Smooth muscle cell (in vitro differentiated cells): ENCODE measurements around the gene ELN. TPM values are rescaled to one million over a fixed set of nuclear protein-coding genes. Genes with fewer than 3 reads are reported as not detected.

Experiments
- DNase-seq: peaks from one replicate; lab custom pipeline; 2025; ENCODE audit not compliant: unreplicated experiment; lab: John Stamatoyannopoulos, UW
- H2AFZ ChIP-seq: fragments of 200-600 bp; sonication (generic); 2 replicates; pipeline ENCODE4 v1.6.0; 2016; ENCODE audit warnings: antibody characterized with exemption, low read depth, mild to moderate bottlenecking
- H3F3A ChIP-seq: fragments of 200-600 bp; sonication (generic); 2 replicates; pipeline ENCODE4 v1.6.0; 2017; ENCODE audit warnings: antibody characterized with exemption, low read depth
- H3K27ac ChIP-seq: fragments of 200-600 bp; sonication (generic); 2 replicates; pipeline ENCODE4 v1.5.1; 2016; ENCODE audit warnings: low read depth, mild to moderate bottlenecking
- H3K27me3 ChIP-seq: fragments of 200-600 bp; sonication (generic); 2 replicates; pipeline ENCODE4 v1.6.1; 2016; ENCODE audit warnings: low read depth, mild to moderate bottlenecking
- H3K36me3 ChIP-seq: fragments of 200-600 bp; sonication (generic); 2 replicates; pipeline ENCODE4 v1.5.1; 2016; ENCODE audit warnings: low read depth
- H3K4me1 ChIP-seq: fragments of 200-600 bp; sonication (generic); 2 replicates; pipeline ENCODE4 v1.5.1; 2016; ENCODE audit warnings: low read depth
- H3K4me2 ChIP-seq: fragments of 200-600 bp; sonication (generic); 2 replicates; pipeline ENCODE4 v1.6.0; 2016; ENCODE audit warnings: mild to moderate bottlenecking
- H3K4me3 ChIP-seq: fragments of 200-600 bp; sonication (generic); 2 replicates; pipeline ENCODE4 v1.5.1; 2016; ENCODE audit warnings: mild to moderate bottlenecking
- H3K79me2 ChIP-seq: fragments of 200-600 bp; sonication (generic); 2 replicates; pipeline ENCODE4 v1.6.0; 2016; ENCODE audit warnings: low read depth, mild to moderate bottlenecking
- H3K9ac ChIP-seq: fragments of 200-600 bp; sonication (generic); 2 replicates; pipeline ENCODE4 v1.6.0; 2016; ENCODE audit warnings: low read depth
- H3K9me3 ChIP-seq: fragments of 200-600 bp; sonication (generic); replicated peaks from 2 replicates; pipeline ENCODE4 v1.5.1; 2016; ENCODE audit warnings: low read depth
- H4K20me1 ChIP-seq: fragments of 200-600 bp; sonication (generic); 2 replicates; pipeline ENCODE4 v1.6.0; 2016; ENCODE audit warnings: low read depth
- CTCF ChIP-seq: fragments of 200-600 bp; sonication (generic); IDR thresholded peaks from 2 replicates; pipeline ENCODE4 v1.5.1; 2017; ENCODE audit warnings: borderline replicate concordance, mild to moderate bottlenecking, antibody characterized with exemption; ENCODE audit not compliant: insufficient read depth, poor library complexity, severe bottlenecking
- WGBS: methylation state at CpG from one replicate; pipeline ENCODE4 v1.1.7; 2016; ENCODE audit warnings: low lambda C conversion rate; 5-methylcytosine and 5-hydroxymethylcytosine counted together
- polyA plus RNA-seq: library from polyadenylated mRNA; unstranded; fragments of >200 nt; fragmentation: Nextera tagmentation; extraction: Ambion mirVana; gene quantifications from 2 replicates; pipeline ENCODE4 v1.2.1, GENCODE V29; 2016
- total RNA-seq: library from RNA; depleted of rRNA; stranded (reverse); fragments of >200 nt; gene quantifications from 2 replicates; pipeline ENCODE4 v1.2.3, GENCODE V29; 2014

ELN gene
- total and polyA plus RNA-seq, 2 experiments from 2014 or later = 0.13 TPM; not detected in 1

- H3K9me3 ChIP-seq = no peaks in the 10 kb centered on the region
Observed at GRCh38 chr7:73981933-73982332, 46.0 kb upstream of the ELN start.

GRCh38 chr7:73983437-73984164 lies 44.4 kb upstream of the ELN start:
- no peak for DNase-seq
- H3K27me3 ChIP-seq = peaks cover 12% of the 10 kb centered on the region

More at GRCh38 chr7:73981933-73982332, 46.0 kb upstream of the ELN start:
- Histone ChIP-seq H3F3A (no peaks in the 10 kb centered on the region), H3K4me1 (no peaks in the 10 kb centered on the region), H3K4me3 (no peak overlapping the region), H4K20me1 (no peaks in the 10 kb centered on the region), H3K36me3 (no peaks in the 10 kb centered on the region), H3K27ac (no peak overlapping the region), H3K79me2 (no peaks in the 10 kb centered on the region), H3K27me3 (peaks cover 12% of the 10 kb centered on the region), H3K9ac (no peak overlapping the region), H3K4me2 (no peak overlapping the region), H2AFZ (no peak overlapping the region)
- 84% methylated on average over 7 of the region's 7 CpGs for WGBS
- DNase-seq = no peak
- TF ChIP-seq CTCF = no peak

GRCh38 chr7:73984481-73985205 lies 43.3 kb upstream of the ELN start:
- Histone ChIP-seq H3K27ac (no peak overlapping the region), H3K9me3 (no peaks in the 10 kb centered on the region), H3K79me2 (no peaks in the 10 kb centered on the region), H3K4me2 (no peak overlapping the region), H2AFZ (no peak overlapping the region), H3F3A (no peaks in the 10 kb centered on the region), H3K36me3 (no peaks in the 10 kb centered on the region), H3K27me3 (peaks cover 12% of the 10 kb centered on the region), H3K9ac (no peak overlapping the region), H3K4me3 (no peak overlapping the region), H3K4me1 (no peaks in the 10 kb centered on the region), H4K20me1 (no peaks in the 10 kb centered on the region)
- TF ChIP-seq CTCF = no peak
- WGBS = 89% methylated on average over 19 of the region's 19 CpGs
- DNase-seq = no peak

More at GRCh38 chr7:73983437-73984164, 44.4 kb upstream of the ELN start:
- TF ChIP-seq CTCF = no peak
- H3F3A ChIP-seq = no peaks in the 10 kb centered on the region
- H3K4me1 ChIP-seq = no peaks in the 10 kb centered on the region
- H3K36me3 ChIP-seq = no peaks in the 10 kb centered on the region
- 97% methylated on average over 22 of the region's 22 CpGs for WGBS
- H3K79me2 ChIP-seq = no peaks in the 10 kb centered on the region
- no peak overlapping the region for H3K4me3 ChIP-seq
- H3K9me3 ChIP-seq = no peaks in the 10 kb centered on the region
- H3K27ac ChIP-seq = no peak overlapping the region
- no peaks in the 10 kb centered on the region for H4K20me1 ChIP-seq
- no peak overlapping the region for H3K9ac ChIP-seq
- no peak overlapping the region for H2AFZ ChIP-seq
- H3K4me2 ChIP-seq = no peak overlapping the region
